ENCODE results near the gene NINJ2. TPM values are rescaled to one million over a fixed set of nuclear protein-coding genes. Genes with fewer than 3 reads are reported as not detected.

NINJ2 gene
- total RNA-seq, 4 donors from 2014 or later = 2.2 to 14.9 (median 4.5) TPM

DNA sequence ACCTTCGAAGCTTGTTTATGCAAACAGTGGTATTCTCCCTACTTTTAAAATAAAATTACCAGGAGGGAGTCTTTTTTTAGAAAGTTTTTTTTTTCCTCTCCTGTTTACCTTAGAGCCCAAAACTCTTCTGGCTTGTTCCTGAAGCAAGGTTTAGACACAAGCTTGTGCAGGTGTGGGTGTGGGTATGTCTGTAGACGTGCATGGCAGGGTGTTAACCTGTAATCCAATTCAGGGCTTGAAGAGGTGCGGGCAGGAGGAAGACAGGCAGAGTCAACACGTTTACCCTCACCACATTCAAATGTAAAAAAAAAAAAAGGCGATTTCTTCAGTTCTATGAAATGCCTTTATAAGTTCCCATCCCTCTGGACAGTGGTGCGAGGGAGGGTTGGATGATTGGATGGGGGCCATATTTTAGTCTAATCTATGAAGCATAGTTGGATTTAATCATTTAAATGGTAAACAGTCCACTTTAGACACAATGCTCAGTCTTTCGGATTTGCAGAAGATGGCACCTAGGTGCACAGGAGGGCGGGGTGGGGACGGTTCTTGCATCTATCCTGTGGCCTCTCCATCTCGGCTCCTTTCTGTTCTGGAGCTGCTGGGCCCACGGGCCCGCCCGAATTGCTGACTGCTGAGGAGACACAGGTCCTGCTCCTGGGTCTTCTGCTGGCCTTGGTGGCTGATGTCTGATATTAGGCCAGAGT lies 982 bp upstream of the NINJ2 start:
- Histone ChIP-seq H3K4me1 (peaks cover 13 to 30% (median 25%) of the 10 kb centered on the region in 3 donors), H3K4me3 (no peak overlapping the region), H3K36me3 (no peaks in the 10 kb centered on the region), H3K27ac (no peak overlapping the region), H3K27me3 (no peaks in the 10 kb centered on the region), H3K9me3 (no peaks in the 10 kb centered on the region)
- no peak for DNase-seq
- TF ChIP-seq, protein P1, sequence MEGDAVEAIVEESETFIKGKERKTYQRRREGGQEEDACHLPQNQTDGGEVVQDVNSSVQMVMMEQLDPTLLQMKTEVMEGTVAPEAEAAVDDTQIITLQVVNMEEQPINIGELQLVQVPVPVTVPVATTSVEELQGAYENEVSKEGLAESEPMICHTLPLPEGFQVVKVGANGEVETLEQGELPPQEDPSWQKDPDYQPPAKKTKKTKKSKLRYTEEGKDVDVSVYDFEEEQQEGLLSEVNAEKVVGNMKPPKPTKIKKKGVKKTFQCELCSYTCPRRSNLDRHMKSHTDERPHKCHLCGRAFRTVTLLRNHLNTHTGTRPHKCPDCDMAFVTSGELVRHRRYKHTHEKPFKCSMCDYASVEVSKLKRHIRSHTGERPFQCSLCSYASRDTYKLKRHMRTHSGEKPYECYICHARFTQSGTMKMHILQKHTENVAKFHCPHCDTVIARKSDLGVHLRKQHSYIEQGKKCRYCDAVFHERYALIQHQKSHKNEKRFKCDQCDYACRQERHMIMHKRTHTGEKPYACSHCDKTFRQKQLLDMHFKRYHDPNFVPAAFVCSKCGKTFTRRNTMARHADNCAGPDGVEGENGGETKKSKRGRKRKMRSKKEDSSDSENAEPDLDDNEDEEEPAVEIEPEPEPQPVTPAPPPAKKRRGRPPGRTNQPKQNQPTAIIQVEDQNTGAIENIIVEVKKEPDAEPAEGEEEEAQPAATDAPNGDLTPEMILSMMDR (IDR thresholded peaks at IDR 0.05) = no peak
- TF ChIP-seq POLR2A (IDR thresholded peaks at IDR 0.05) = no peak
- intact Hi-C loops (cut with DNase I) = no loop called here
- WGBS, 2 donors = 86 to 91% methylated on average over 13 of the region's 13 CpGs

DNA sequence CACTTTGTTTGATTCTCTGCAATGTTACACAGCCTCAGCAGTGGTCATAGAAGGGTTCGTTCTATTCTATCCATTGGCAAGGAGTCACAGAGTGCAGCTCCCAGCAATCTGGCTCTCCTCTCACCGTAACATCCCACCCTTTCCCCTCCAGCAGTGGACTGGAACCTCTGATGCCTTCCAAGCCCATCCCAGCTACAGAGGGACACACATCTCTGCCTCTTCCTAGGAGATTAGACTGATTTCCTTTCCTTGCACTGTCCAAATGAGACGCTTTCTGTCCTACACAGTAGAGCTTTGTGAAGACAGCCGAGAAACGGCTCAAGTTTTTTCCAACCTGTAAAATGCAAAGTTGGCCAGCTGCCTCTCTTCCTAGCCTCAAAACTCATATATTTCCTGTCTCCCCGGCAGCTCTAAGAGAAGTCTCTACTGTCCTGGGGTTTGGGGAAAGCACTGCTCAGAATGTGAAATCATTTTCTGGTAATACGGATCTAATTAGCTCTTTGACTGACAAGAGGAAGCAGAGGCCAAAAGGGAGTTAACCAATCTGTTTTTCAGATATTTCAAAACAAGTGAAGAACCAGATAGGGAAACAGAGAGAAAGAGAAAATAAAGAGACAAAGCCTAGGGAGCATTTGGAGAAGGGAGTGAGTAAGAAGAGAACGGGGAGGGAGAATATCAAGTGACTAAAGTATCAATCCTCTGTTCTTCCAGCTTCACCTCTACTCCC lies 516 bp downstream of the NINJ2 start:
- peak overlapping the region; percentile 21 to 65 (median 57) for H3K27ac ChIP-seq
- no peaks in the 10 kb centered on the region for H3K27me3 ChIP-seq
- 25 to 35% methylated on average over 5 to 8 of the region's 8 CpGs for WGBS, 2 donors
- TF ChIP-seq, protein P1 (IDR thresholded peaks at IDR 0.05) = no peak
- no peak for TF ChIP-seq POLR2A (IDR thresholded peaks at IDR 0.05)
- intact Hi-C loops (cut with DNase I) = no loop called here
- peaks cover 13 to 30% (median 25%) of the 10 kb centered on the region in 3 donors for H3K4me1 ChIP-seq
- no peak for DNase-seq
- H3K36me3 ChIP-seq = no peaks in the 10 kb centered on the region
- H3K4me3 ChIP-seq = peak overlapping the region in 3 of 4 donors; percentile 17 to 55 (median 18)
- no peaks in the 10 kb centered on the region for H3K9me3 ChIP-seq

DNA sequence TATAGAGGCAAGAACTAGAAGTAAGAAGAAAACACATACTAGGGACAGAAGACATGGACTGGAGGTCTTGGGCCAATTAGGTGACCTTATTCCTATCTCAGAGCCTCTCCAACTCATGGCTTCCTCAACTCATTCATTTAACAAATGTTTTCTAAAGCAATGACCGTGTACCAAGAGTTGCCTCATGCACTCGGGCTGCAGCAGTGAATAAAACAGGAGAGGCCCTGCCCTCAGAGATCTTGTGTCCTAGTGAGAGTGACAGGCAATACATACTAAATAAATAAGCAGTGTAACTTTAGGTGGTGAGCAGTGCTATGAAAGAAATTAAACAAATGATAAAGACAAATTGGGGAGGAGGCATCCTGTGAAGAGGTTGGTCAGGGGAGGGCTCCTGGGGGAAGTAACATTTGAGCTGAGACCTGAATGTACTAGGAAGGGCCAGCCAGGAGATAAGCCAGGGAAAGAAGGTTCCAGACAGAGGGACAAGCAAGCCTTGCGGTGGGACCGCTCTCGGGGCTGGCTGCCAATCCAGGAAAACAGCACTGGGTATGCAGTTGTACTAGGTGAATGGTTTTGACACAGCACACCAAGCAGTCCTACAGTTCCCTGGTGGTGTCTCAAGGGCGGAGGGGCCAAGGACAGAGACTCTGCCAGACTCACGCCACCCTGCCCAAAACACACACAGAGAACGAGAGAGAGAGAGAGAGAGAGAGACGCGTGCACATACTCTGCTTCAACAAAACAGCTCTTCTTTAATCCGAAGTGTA lies 1.3 kb downstream of the NINJ2 start:
- no peak for TF ChIP-seq POLR2A (IDR thresholded peaks at IDR 0.05)
- TF ChIP-seq, protein P1 (IDR thresholded peaks at IDR 0.05) = no peak
- peak overlapping the region in 1 of 4 donors; percentile 55 for H3K4me3 ChIP-seq
- intact Hi-C loops (cut with DNase I) = no loop called here
- DNase-seq = no peak
- no peaks in the 10 kb centered on the region for H3K27me3 ChIP-seq
- no peaks in the 10 kb centered on the region for H3K36me3 ChIP-seq
- peak overlapping the region in 3 of 4 donors; percentile 53 to 65 (median 61) for H3K27ac ChIP-seq
- H3K4me1 ChIP-seq = peaks cover 13 to 23% (median 17%) of the 10 kb centered on the region in 3 donors
- WGBS, 2 donors = 88 to 94% methylated on average over 11 of the region's 11 CpGs
- no peaks in the 10 kb centered on the region for H3K9me3 ChIP-seq

DNA sequence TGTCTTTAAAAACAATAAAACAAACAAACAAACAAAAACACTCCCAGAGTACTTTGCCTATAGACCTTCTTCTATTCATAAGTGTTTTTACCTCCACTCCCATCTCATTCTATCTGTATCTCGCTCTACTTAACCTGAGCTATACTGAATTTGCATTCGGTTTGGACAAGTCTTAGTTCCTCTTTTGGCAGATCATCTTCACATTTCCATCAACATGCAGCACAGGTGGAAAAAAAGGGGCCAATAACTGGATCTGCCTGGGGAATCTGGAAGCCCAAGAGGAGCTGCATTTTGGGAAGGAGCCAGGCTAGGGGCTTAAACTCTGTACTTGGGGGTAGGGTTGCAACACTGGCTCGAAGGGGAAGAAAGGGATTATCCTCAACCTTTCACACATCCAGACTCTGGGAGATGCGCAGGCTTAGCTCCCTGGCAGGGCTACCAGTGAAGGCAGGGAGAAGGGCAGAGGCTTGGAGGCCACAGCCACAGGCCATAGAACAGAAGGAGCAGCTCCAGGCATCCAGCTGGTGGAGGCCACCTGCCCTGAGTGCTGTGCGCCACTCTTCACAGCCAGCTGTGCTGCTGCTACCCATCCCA lies 4.1 kb downstream of the NINJ2 start:
- no peak for TF ChIP-seq POLR2A (IDR thresholded peaks at IDR 0.05)
- TF ChIP-seq, protein P1 (IDR thresholded peaks at IDR 0.05) = no peak
- no peak for DNase-seq

More for the DNA sequence above, 4.1 kb downstream of the NINJ2 start:
- intact Hi-C loops (cut with DNase I) = no loop called here
- Histone ChIP-seq H3K36me3 (no peaks in the 10 kb centered on the region), H3K9me3 (no peaks in the 10 kb centered on the region), H3K4me3 (no peak overlapping the region), H3K4me1 (peaks cover 11 to 21% (median 11%) of the 10 kb centered on the region in 3 donors), H3K27me3 (no peaks in the 10 kb centered on the region), H3K27ac (no peak overlapping the region)
- 56 to 83% methylated on average over 3 to 5 of the region's 5 CpGs for WGBS, 2 donors

Measured in esophagus squamous epithelium (tissue), 5 donors.